ENCODE data around the gene MS4A13.

The MS4A13 gene

GRCh38 chr11:60544077-60544476 is 28.9 kb downstream of the MS4A13 start:
- TF ChIP-seq CTCF (IDR thresholded peaks at IDR 0.05; ENCODE audit: extremely low read depth, missing control alignments), result no peak
- no peak for DNase-seq (ENCODE audit: low spot score)

GRCh38 chr11:60561254-60561653 is 46.1 kb downstream of the MS4A13 start:
- TF ChIP-seq CTCF (IDR thresholded peaks at IDR 0.05; ENCODE audit: extremely low read depth, missing control alignments), result no peak
- no peak for DNase-seq (ENCODE audit: low spot score)

- DNase-seq (ENCODE audit: low spot score), result peak; percentile 14
- TF ChIP-seq CTCF (IDR thresholded peaks at IDR 0.05; ENCODE audit: extremely low read depth, missing control alignments), result no peak
These were observed 48.5 kb downstream of the MS4A13 start for GRCh38 chr11:60563553-60564235.

GRCh38 chr11:60566776-60567175 is 51.6 kb downstream of the MS4A13 start:
- no peak for DNase-seq (ENCODE audit: low spot score)

GRCh38 chr11:60570970-60571369 is 55.8 kb downstream of the MS4A13 start:
- no peak for DNase-seq (ENCODE audit: low spot score)
- no peak for TF ChIP-seq CTCF (IDR thresholded peaks at IDR 0.05; ENCODE audit: extremely low read depth, missing control alignments)

More at GRCh38 chr11:60566776-60567175, 51.6 kb downstream of the MS4A13 start:
- TF ChIP-seq CTCF (IDR thresholded peaks at IDR 0.05; ENCODE audit: extremely low read depth, missing control alignments), result no peak

GRCh38 chr11:60589611-60590010 is 74.4 kb downstream of the MS4A13 start:
- no peak for DNase-seq (ENCODE audit: low spot score)
- no peak for TF ChIP-seq CTCF (IDR thresholded peaks at IDR 0.05; ENCODE audit: extremely low read depth, missing control alignments)
